Sigmoid colon (tissue), 4 donors: Measurements from ENCODE around the gene GADL1.

Source experiments
- POLR2A ChIP-seq, 2 donors: fragments of 450-650 bp; IDR thresholded peaks; one replicate each; pipeline ENCODE4 v1.6.1; 2016; ENCODE audit warnings: antibody characterized with exemption in 2 of 2, mild to moderate bottlenecking in 2 of 2, moderate library complexity in 2 of 2
- POLR2AphosphoS5 ChIP-seq, 4 donors: sonication (generic); formaldehyde crosslinking; IDR thresholded peaks; one replicate each; pipeline ENCODE4 v1.6.1; 2017; ENCODE audit warnings: antibody characterized with exemption in 4 of 4
- TF ChIP-seq, protein P1 (sequence below), 4 experiments: fragments of 450-650 bp in 3 of 4; fragments of 200-600 bp in 1 of 4; IDR thresholded peaks; one replicate each; pipeline ENCODE4 v1.5.1; 2016 to 2019; ENCODE audit warnings: antibody characterized with exemption in 4 of 4, mild to moderate bottlenecking in 3 of 4, moderate library complexity in 2 of 4

GRCh38 chr3:30741889-30742288, 152.6 kb downstream of the GADL1 start:
- TF ChIP-seq, protein P1, sequence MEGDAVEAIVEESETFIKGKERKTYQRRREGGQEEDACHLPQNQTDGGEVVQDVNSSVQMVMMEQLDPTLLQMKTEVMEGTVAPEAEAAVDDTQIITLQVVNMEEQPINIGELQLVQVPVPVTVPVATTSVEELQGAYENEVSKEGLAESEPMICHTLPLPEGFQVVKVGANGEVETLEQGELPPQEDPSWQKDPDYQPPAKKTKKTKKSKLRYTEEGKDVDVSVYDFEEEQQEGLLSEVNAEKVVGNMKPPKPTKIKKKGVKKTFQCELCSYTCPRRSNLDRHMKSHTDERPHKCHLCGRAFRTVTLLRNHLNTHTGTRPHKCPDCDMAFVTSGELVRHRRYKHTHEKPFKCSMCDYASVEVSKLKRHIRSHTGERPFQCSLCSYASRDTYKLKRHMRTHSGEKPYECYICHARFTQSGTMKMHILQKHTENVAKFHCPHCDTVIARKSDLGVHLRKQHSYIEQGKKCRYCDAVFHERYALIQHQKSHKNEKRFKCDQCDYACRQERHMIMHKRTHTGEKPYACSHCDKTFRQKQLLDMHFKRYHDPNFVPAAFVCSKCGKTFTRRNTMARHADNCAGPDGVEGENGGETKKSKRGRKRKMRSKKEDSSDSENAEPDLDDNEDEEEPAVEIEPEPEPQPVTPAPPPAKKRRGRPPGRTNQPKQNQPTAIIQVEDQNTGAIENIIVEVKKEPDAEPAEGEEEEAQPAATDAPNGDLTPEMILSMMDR (IDR thresholded peaks at IDR 0.05): no peak
- no peak for TF ChIP-seq POLR2A (IDR thresholded peaks at IDR 0.05)
- TF ChIP-seq POLR2AphosphoS5 (IDR thresholded peaks at IDR 0.05): peak in 1 of 4 donors; percentile 14
